HepG2 (cell line): ENCODE results near the gene USP27X. TPM values are rescaled to one million over a fixed set of nuclear protein-coding genes. Genes with fewer than 3 reads are reported as not detected.

Experiments used
- HNRNPL ChIP-seq: fragments of 200-400 bp; formaldehyde crosslinking; IDR thresholded peaks from 2 replicates; pipeline ENCODE4 v1.6.1; 2017; ENCODE audit warnings: mild to moderate bottlenecking, low read depth, low read length
- JDP2 ChIP-seq: sonication (generic); formaldehyde crosslinking; IDR thresholded peaks from 2 replicates; pipeline ENCODE4 v1.8.1; 2022; ENCODE audit warnings: missing genetic modification reagents, borderline replicate concordance
- NR2F6 ChIP-seq, 2 experiments: IDR thresholded peaks; 2 replicates each; pipeline ENCODE4 v1.6.1; 2016; ENCODE audit warnings: antibody characterized with exemption in 1 of 2, mild to moderate bottlenecking in 1 of 2
- polyA plus RNA-seq, 8 experiments: library from polyadenylated mRNA; depleted of rRNA in 3 of 8; stranded (reverse) in 7 of 8; unstranded in 1 of 8; fragments of >200 nt; fragmentation: Illumina TruSeq in 4 of 8; extraction: Trizol in 4 of 8; gene quantifications; 2 replicates each; pipeline versions ENCODE4 v1.2.1 to v1.2.3, GENCODE V29; 2011 to 2016; ENCODE audit warnings: low read depth in 4 of 8, missing spikeins in 1 of 8, mixed read lengths in 1 of 8; ENCODE audit not compliant: insufficient read depth in 1 of 8
- total RNA-seq, 5 experiments: library from RNA; depleted of rRNA; stranded (reverse); fragments of >200 nt; fragmentation: Illumina TruSeq; extraction: Trizol; gene quantifications; 2 replicates each; pipeline ENCODE4 v1.2.3, GENCODE V29; 2016; ENCODE audit warnings: low read depth in 1 of 5
- TF ChIP-seq, protein P1 (sequence below): sonication (generic); formaldehyde crosslinking; IDR thresholded peaks from 2 replicates; pipeline ENCODE4 v1.5.0; 2020; ENCODE audit warnings: mild to moderate bottlenecking, missing genetic modification reagents, borderline replicate concordance

Gene USP27X
- total and polyA plus RNA-seq, 2 of the 13 experiments (the other 11 are each of a cell fraction or from before 2014, with no cell fraction given), result 7.2 to 9.7 TPM

DNA sequence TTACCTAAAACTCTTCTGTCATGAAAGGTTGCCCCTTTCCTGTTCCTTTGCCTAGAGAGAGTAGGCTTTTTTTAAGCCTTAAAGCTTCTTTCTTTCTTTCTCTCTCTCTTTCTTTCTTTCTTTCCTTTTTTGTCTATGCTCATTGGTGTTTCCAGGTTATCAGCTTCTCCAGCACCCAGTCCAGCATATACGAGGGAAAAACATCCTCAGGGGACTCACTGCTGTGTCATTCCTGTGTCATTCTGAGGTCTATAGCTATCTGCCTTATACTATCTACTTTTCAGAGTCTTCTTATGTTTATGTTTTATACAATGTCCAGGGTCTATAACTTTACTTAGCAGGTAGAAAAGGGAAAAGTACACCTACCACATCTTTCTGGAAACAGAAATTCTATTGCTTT is 10.5 kb upstream of the USP27X start (continued):
- TF ChIP-seq, protein P1, sequence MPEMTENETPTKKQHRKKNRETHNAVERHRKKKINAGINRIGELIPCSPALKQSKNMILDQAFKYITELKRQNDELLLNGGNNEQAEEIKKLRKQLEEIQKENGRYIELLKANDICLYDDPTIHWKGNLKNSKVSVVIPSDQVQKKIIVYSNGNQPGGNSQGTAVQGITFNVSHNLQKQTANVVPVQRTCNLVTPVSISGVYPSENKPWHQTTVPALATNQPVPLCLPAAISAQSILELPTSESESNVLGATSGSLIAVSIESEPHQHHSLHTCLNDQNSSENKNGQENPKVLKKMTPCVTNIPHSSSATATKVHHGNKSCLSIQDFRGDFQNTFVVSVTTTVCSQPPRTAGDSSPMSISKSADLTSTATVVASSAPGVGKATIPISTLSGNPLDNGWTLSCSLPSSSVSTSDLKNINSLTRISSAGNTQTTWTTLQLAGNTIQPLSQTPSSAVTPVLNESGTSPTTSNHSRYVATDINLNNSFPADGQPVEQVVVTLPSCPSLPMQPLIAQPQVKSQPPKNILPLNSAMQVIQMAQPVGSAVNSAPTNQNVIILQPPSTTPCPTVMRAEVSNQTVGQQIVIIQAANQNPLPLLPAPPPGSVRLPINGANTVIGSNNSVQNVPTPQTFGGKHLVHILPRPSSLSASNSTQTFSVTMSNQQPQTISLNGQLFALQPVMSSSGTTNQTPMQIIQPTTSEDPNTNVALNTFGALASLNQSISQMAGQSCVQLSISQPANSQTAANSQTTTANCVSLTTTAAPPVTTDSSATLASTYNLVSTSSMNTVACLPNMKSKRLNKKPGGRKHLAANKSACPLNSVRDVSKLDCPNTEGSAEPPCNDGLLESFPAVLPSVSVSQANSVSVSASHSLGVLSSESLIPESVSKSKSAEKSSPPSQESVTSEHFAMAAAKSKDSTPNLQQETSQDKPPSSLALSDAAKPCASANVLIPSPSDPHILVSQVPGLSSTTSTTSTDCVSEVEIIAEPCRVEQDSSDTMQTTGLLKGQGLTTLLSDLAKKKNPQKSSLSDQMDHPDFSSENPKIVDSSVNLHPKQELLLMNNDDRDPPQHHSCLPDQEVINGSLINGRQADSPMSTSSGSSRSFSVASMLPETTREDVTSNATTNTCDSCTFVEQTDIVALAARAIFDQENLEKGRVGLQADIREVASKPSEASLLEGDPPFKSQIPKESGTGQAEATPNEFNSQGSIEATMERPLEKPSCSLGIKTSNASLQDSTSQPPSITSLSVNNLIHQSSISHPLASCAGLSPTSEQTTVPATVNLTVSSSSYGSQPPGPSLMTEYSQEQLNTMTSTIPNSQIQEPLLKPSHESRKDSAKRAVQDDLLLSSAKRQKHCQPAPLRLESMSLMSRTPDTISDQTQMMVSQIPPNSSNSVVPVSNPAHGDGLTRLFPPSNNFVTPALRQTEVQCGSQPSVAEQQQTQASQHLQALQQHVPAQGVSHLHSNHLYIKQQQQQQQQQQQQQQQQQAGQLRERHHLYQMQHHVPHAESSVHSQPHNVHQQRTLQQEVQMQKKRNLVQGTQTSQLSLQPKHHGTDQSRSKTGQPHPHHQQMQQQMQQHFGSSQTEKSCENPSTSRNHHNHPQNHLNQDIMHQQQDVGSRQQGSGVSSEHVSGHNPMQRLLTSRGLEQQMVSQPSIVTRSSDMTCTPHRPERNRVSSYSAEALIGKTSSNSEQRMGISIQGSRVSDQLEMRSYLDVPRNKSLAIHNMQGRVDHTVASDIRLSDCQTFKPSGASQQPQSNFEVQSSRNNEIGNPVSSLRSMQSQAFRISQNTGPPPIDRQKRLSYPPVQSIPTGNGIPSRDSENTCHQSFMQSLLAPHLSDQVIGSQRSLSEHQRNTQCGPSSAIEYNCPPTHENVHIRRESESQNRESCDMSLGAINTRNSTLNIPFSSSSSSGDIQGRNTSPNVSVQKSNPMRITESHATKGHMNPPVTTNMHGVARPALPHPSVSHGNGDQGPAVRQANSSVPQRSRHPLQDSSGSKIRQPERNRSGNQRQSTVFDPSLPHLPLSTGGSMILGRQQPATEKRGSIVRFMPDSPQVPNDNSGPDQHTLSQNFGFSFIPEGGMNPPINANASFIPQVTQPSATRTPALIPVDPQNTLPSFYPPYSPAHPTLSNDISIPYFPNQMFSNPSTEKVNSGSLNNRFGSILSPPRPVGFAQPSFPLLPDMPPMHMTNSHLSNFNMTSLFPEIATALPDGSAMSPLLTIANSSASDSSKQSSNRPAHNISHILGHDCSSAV (CRISPR knock-in tag), result no peak
- no peak for TF ChIP-seq JDP2 (CRISPR knock-in tag)
- no peak for TF ChIP-seq HNRNPL
- TF ChIP-seq NR2F6 (IDR thresholded peaks at IDR 0.05), result no peak
- no peak for TF ChIP-seq NR2F6 (CRISPR knock-in tag; IDR thresholded peaks at IDR 0.05)
